SK-N-SH treated with all-trans-retinoic acid at 6 μM for 48 hours (cell line): ENCODE measurements around the gene ANXA11.

Source experiments
- ATAC-seq: fragments of 200-7000 bp; cut with Tn5 transposase; 3 replicates; pipeline ENCODE4 v1.9.1; 2020; ENCODE audit warnings: mild to moderate bottlenecking, moderate library complexity
- ARNTL ChIP-seq: fragments of 450-650 bp; formaldehyde crosslinking; IDR thresholded peaks from 2 replicates; pipeline ENCODE4 v1.5.0; 2020; ENCODE audit warnings: low read depth, mild to moderate bottlenecking, moderate library complexity, borderline replicate concordance
- CSDC2 ChIP-seq: fragments of 250-450 bp; sonication (Bioruptor Pico); IDR thresholded peaks from 2 replicates; pipeline ENCODE4 v1.5.0; 2020; ENCODE audit warnings: mild to moderate bottlenecking, moderate library complexity
- GLIS3 ChIP-seq: fragments of 250-450 bp; sonication (Bioruptor Pico); IDR thresholded peaks from 2 replicates; pipeline ENCODE4 v1.5.0; 2020; ENCODE audit warnings: mild to moderate bottlenecking, moderate library complexity
- ISL1 ChIP-seq: fragments of 250-450 bp; sonication (Bioruptor Pico); IDR thresholded peaks from 2 replicates; pipeline ENCODE4 v2.1.2; 2022; ENCODE audit warnings: mild to moderate bottlenecking, moderate library complexity
- OSR1 ChIP-seq: fragments of 250-450 bp; sonication (Bioruptor Pico); IDR thresholded peaks from 2 replicates; pipeline ENCODE4 v1.8.0; 2022; ENCODE audit warnings: moderate library complexity, mild to moderate bottlenecking, inconsistent platforms
- PPARA ChIP-seq: fragments of 250-450 bp; sonication (Bioruptor Pico); IDR thresholded peaks from 2 replicates; pipeline ENCODE4 v1.5.0; 2020; ENCODE audit warnings: mild to moderate bottlenecking, borderline replicate concordance
- RARB ChIP-seq: fragments of 250-450 bp; sonication (Bioruptor Pico); IDR thresholded peaks from 2 replicates; pipeline ENCODE4 v1.8.0; 2021; ENCODE audit warnings: mild to moderate bottlenecking, moderate library complexity
- TCF4 ChIP-seq: fragments of 250-450 bp; sonication (Bioruptor Pico); IDR thresholded peaks from 2 replicates; pipeline ENCODE4 v1.8.0; 2021; ENCODE audit warnings: mild to moderate bottlenecking, moderate library complexity, borderline replicate concordance
- TOX ChIP-seq: fragments of 250-450 bp; sonication (Bioruptor Pico); IDR thresholded peaks from 2 replicates; pipeline ENCODE4 v1.8.0; 2021; ENCODE audit warnings: mild to moderate bottlenecking, moderate library complexity, borderline replicate concordance
- ZFP3 ChIP-seq: fragments of 250-450 bp; sonication (Bioruptor Pico); IDR thresholded peaks from 2 replicates; pipeline ENCODE4 v1.5.0; 2020; ENCODE audit warnings: mild to moderate bottlenecking, moderate library complexity
- ZFP30 ChIP-seq: fragments of 450-650 bp; formaldehyde crosslinking; IDR thresholded peaks from 2 replicates; pipeline ENCODE4 v1.5.0; 2022; ENCODE audit warnings: mild to moderate bottlenecking, moderate library complexity
- ZNF565 ChIP-seq: fragments of 450-650 bp; formaldehyde crosslinking; conservative IDR thresholded peaks from 2 replicates; pipeline ENCODE4 v1.5.0; 2020; ENCODE audit warnings: low read depth, mild to moderate bottlenecking, moderate library complexity
- TF ChIP-seq, protein P1 (sequence below): fragments of 250-450 bp; sonication (Bioruptor Pico); IDR thresholded peaks from 2 replicates; pipeline ENCODE4 v1.8.0; 2021; ENCODE audit warnings: low read depth, mild to moderate bottlenecking, moderate library complexity, borderline replicate concordance
- TF ChIP-seq, protein P2 (sequence below): fragments of 250-450 bp; sonication (Bioruptor Pico); IDR thresholded peaks from 2 replicates; pipeline ENCODE4 v1.5.0; 2020; ENCODE audit warnings: mild to moderate bottlenecking, moderate library complexity
- TF ChIP-seq, protein P3 (sequence below): fragments of 250-450 bp; sonication (Bioruptor Pico); IDR thresholded peaks from 2 replicates; pipeline ENCODE4 v1.5.1; 2021; ENCODE audit warnings: mild to moderate bottlenecking, moderate library complexity

ANXA11 gene

DNA sequence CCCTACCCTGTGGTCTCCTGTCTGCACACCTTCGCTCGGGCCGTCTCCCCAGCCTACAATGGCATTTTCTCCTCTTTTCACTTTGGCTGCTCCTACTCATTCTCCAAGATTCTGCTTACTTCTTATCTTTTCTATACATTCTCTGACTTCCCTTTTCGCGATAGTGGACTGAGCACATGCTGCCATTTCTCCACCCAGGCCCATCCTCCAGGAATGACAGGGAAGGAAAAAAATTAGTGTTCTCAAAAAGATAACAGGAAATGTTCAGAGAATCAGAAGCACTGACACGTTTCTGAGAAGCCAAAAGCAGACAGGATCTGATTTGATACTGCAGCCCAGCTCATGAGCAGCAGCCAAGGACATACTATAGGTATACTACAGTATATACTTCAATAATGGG is 6.4 kb upstream of the ANXA11 start:
- TF ChIP-seq ZFP3 (CRISPR knock-in tag) (no peak), PPARA (no peak), TOX (CRISPR knock-in tag) (no peak), OSR1 (no peak), ARNTL (CRISPR knock-in tag) (no peak), GLIS3 (no peak), CSDC2 (CRISPR knock-in tag) (no peak)
- TF ChIP-seq, protein P1, sequence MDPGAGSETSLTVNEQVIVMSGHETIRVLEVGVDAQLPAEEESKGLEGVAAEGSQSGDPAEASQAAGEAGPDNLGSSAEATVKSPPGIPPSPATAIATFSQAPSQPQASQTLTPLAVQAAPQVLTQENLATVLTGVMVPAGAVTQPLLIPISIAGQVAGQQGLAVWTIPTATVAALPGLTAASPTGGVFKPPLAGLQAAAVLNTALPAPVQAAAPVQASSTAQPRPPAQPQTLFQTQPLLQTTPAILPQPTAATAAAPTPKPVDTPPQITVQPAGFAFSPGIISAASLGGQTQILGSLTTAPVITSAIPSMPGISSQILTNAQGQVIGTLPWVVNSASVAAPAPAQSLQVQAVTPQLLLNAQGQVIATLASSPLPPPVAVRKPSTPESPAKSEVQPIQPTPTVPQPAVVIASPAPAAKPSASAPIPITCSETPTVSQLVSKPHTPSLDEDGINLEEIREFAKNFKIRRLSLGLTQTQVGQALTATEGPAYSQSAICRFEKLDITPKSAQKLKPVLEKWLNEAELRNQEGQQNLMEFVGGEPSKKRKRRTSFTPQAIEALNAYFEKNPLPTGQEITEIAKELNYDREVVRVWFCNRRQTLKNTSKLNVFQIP (CRISPR knock-in tag) = no peak
- TF ChIP-seq, protein P2, sequence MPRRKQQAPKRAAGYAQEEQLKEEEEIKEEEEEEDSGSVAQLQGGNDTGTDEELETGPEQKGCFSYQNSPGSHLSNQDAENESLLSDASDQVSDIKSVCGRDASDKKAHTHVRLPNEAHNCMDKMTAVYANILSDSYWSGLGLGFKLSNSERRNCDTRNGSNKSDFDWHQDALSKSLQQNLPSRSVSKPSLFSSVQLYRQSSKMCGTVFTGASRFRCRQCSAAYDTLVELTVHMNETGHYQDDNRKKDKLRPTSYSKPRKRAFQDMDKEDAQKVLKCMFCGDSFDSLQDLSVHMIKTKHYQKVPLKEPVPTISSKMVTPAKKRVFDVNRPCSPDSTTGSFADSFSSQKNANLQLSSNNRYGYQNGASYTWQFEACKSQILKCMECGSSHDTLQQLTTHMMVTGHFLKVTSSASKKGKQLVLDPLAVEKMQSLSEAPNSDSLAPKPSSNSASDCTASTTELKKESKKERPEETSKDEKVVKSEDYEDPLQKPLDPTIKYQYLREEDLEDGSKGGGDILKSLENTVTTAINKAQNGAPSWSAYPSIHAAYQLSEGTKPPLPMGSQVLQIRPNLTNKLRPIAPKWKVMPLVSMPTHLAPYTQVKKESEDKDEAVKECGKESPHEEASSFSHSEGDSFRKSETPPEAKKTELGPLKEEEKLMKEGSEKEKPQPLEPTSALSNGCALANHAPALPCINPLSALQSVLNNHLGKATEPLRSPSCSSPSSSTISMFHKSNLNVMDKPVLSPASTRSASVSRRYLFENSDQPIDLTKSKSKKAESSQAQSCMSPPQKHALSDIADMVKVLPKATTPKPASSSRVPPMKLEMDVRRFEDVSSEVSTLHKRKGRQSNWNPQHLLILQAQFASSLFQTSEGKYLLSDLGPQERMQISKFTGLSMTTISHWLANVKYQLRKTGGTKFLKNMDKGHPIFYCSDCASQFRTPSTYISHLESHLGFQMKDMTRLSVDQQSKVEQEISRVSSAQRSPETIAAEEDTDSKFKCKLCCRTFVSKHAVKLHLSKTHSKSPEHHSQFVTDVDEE = no peak
- ATAC-seq = no peak

DNA sequence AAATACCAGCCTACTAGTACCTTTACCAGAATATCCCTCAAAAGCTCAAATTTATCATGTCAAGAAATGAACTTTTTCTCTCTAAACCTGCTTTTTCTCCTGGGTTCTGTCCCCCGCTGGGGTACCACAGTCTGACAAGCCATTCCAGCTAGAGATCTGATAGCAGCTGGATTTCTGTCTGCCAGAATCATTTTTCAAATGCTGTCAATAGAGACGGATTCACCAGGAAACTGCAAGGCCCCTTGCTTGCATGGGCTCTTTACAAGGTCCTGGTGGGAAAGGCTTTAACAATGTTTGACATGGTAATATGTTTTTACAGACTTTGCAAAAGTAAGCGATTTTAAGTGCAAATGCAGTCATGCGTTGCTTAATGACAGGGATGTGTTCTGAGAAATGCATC is 4.9 kb upstream of the ANXA11 start:
- ATAC-seq = no peak
- TF ChIP-seq RARB (CRISPR knock-in tag) (no peak), CSDC2 (CRISPR knock-in tag) (no peak), ZNF565 (CRISPR knock-in tag) (no peak), ARNTL (CRISPR knock-in tag) (no peak), TCF4 (CRISPR knock-in tag) (no peak)
- TF ChIP-seq, protein P3, sequence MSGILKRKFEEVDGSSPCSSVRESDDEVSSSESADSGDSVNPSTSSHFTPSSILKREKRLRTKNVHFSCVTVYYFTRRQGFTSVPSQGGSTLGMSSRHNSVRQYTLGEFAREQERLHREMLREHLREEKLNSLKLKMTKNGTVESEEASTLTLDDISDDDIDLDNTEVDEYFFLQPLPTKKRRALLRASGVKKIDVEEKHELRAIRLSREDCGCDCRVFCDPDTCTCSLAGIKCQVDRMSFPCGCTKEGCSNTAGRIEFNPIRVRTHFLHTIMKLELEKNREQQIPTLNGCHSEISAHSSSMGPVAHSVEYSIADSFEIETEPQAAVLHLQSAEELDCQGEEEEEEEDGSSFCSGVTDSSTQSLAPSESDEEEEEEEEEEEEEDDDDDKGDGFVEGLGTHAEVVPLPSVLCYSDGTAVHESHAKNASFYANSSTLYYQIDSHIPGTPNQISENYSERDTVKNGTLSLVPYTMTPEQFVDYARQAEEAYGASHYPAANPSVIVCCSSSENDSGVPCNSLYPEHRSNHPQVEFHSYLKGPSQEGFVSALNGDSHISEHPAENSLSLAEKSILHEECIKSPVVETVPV (CRISPR knock-in tag) = no peak

DNA sequence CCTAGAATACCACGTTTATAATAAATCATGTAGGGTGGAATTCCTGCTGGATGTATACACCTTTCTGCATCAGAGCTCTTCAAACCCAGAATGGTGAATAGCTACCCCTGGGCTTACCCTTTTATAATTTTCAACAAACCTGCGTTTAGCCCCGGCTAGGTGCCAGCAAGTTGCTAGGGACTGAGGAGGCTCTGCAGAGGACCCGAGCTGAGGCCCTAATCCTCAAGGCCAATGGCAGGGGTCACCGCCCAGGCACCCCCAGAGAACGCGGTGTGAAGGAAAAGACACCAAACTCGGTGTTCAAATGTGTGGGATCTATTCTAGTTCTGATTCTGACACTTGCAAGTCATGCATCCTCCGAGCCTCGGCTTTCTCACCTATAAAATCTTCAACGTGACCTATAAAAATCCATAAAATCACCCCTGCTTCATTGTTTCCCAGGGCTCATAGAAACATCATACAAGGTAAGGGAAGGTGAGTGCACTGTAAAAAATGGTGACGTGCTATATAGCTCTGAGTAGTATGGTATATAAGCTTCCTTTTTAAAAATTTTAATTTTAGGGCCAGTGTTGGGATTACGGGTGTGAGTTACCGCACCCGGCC is 2.5 kb upstream of the ANXA11 start:
- TF ChIP-seq ARNTL (CRISPR knock-in tag) = no peak
- no peak for TF ChIP-seq ZFP30
- TF ChIP-seq, protein P3 (CRISPR knock-in tag) = no peak
- no peak for TF ChIP-seq ISL1 (CRISPR knock-in tag)
- ATAC-seq = no peak

DNA sequence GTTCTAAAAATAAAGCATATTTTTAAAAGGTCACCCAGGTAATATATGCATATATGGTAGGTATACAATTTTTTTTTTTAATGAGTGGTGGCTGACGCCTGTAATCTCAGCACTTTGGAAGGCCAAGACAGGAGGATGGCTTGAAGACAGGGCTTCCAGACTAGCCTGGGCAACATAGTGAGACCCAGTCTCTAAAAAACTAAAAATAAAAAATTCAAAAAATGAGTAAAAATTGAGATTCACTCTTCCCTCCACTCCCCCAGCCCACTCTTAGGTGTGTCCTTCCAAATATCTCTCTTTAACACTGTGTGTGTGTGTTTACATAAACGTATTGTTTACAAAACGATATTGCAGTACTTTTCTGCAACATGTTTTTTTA is 929 bp upstream of the ANXA11 start:
- TF ChIP-seq, protein P3 (CRISPR knock-in tag) = no peak
- TF ChIP-seq, protein P2 = no peak
- no peak for TF ChIP-seq OSR1
- TF ChIP-seq, all 23 proteins: peak for 0
- ATAC-seq = no peak
